ENCODE results near the gene FGF3.

The FGF3 gene

GRCh38 chr11:69843529-69843921, 24.3 kb upstream of the FGF3 start:
- no peak for DNase-seq

GRCh38 chr11:69842746-69843528, 23.7 kb upstream of the FGF3 start:
- no peak for DNase-seq

DNA sequence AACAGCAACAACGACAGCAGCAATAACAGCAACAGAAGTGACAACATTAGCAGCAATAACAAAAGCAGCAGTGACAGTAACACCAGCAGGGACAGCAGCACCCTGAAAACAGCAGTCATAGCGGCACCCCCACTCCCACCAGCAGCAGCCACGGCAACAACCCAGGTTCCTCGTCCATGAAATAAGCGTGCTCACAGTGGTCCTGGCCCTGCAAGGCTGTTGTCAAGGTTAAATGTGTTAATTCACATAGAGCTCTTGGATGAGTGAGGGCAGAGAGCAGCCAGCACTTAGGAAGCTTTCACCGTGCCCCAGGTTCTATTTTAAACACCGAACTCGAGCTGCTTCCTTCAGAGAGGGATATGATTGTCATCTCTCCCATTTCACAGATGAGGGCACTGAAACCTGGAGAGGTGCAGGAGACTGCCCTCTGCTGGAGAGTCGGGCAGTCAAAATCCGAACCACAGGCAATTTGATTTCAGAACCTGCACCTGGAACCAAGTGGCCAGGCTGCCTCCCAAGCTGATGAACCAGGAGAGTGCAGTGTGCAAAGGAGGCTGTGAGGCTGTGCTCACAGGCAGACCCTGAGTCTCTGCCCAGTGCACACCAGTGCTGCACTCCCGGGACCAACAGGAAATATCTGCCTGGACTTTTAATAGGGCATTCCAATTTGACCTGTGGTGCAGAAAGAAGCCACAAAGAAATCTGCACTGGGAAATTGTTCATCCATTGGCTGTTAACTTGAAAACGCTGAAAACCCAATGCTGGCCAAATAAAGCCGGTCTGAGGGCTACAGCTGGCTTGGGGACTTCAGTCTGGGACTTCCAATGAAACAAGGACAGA, 22.9 kb upstream of the FGF3 start:
- no peak for DNase-seq

- DNase-seq = no peak
Observed at GRCh38 chr11:69841170-69841858, 22.1 kb upstream of the FGF3 start.

GRCh38 chr11:69840371-69841169, 21.4 kb upstream of the FGF3 start:
- no peak for DNase-seq

- no peak for DNase-seq
Observed at GRCh38 chr11:69839516-69839915, 20.3 kb upstream of the FGF3 start.

GRCh38 chr11:69837791-69838190, 18.6 kb upstream of the FGF3 start:
- DNase-seq = no peak

GRCh38 chr11:69836401-69836800, 17.2 kb upstream of the FGF3 start:
- DNase-seq = no peak

- no peak for DNase-seq
Observed at GRCh38 chr11:69834811-69835800, 15.9 kb upstream of the FGF3 start.

DNA sequence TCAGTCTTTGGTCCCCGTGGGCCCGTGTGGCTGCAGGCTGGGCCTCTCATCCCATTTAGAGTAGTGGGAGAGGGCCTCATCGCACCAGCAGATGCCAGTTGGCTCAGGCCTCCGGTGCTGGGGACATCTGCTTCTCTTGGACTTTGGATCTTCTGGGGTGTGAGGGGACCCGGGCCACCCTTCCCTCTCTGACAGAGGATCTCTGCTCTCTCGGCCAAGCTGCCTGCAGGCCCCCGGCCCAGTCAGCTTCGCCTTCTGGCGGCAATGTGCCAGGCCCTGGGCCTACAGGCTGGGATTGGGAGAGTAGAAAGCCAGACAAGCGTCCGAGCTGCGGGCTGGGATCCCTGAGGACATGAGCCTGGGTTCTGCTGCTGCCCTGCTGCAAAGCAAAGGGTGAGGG, 15.0 kb upstream of the FGF3 start:
- no peak for DNase-seq

GRCh38 chr11:69832561-69833413, 13.6 kb upstream of the FGF3 start:
- DNase-seq = no peak

DNA sequence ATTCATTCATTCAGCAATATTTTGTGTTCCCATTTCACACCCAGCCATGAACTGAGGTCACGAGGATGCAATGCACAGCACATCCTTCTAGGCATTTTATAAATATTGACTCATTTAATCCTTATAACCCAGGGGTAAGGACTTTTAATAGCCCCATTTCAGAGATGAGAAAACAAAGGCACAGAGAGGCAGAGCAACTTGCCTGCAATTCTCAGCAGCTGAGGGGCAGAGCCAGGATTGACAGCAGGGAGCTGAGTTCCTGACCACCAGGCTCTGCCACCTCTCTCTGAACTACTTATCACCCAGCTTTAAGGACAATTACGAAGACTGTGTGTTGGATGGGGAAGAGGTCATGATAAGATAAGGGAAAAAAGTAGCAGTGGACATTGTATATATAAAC, 12.8 kb upstream of the FGF3 start:
- no peak for DNase-seq

GRCh38 chr11:69830086-69830485, 10.9 kb upstream of the FGF3 start:
- no peak for DNase-seq

DNA sequence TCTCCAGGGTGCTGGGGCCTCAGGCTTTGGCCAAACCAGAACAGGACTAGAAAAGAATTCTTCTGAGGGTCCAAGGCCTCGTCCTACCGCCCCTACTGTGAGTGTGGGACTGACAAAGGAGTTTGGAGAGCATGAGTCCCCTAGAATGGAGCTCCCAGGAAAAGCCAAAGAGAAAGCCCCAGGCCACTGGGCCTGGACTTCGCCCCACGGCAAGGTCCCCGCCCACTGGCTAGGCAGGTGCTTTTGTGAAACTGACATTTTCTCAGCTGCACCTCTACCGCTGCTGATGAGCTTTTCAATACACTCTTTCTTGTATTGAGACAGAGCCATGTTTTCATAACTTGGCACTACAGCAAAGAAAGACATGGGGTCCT, 9.7 kb upstream of the FGF3 start:
- DNase-seq = no peak

DNA sequence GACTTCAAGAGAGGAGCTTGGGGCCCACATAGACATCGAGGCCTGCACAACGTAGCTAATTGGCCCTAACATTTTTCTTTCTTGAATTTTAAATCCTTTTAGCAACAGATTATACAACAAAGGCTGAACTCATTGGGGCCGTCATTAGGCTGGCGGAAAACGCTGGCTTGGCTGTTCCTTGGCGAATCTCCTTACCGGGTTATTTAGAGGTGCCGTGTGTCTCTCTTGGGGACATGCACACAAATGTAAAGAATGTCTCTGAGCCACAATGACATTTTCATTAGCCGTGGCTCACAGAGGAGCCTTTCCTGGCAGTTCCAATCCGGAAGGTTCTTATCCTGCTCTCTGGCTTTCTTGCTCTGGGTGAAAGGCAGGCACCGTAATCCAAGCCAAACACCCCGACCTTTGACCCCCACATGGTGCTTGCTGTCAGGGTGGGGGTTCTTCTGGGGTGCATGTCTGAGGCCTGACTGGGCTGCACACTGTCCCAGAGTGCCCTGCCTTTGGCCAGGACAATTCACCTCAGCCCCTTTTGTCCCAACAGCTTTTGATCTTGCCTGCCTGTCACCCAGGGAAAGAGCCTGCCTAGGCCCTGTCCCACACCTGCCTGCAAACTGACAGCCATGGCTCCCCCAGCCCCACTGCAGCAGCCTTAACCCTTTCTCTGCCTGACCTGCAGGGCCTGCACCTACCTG, 9.2 kb upstream of the FGF3 start:
- no peak for DNase-seq

- no peak for DNase-seq
Observed at GRCh38 chr11:69826773-69827172, 7.6 kb upstream of the FGF3 start.

GRCh38 chr11:69825941-69826340, 6.7 kb upstream of the FGF3 start:
- peak in 1 of 14 donors; percentile 4 for DNase-seq

- no peak for DNase-seq
Observed at GRCh38 chr11:69825037-69825834, 6.0 kb upstream of the FGF3 start.

Data from C1 segment of cervical spinal cord (tissue), 14 donors.